Measurements from ENCODE around the gene LGR5. TPM values are rescaled to one million over a fixed set of nuclear protein-coding genes. Genes with fewer than 3 reads are reported as not detected.

The LGR5 gene
- total RNA-seq, 1 donor from 2014 or later = 1.5 TPM

- no peak for TF ChIP-seq CTCF (IDR thresholded peaks at IDR 0.05)
- H3K27ac ChIP-seq = no peak overlapping the region
- H3K4me1 ChIP-seq = no peaks in the 10 kb centered on the region
- no peak overlapping the region for H3K4me3 ChIP-seq
- H3K36me3 ChIP-seq = no peaks in the 10 kb centered on the region
- no peak for DNase-seq (ENCODE audit: low spot score in 2 of 2)
- no peaks in the 10 kb centered on the region for H3K27me3 ChIP-seq
- no peaks in the 10 kb centered on the region for H3K9me3 ChIP-seq
- intact Hi-C loops (cut with DNase I) = no loop called here
Measured at GRCh38 chr12:71538807-71539206, 99.2 kb downstream of the LGR5 start.

GRCh38 chr12:71541583-71541982, 102.0 kb downstream of the LGR5 start:
- DNase-seq (ENCODE audit: low spot score in 2 of 2) = no peak
- H3K27ac ChIP-seq = no peak overlapping the region
- H3K4me1 ChIP-seq = no peaks in the 10 kb centered on the region
- TF ChIP-seq CTCF (IDR thresholded peaks at IDR 0.05) = no peak
- H3K4me3 ChIP-seq = no peak overlapping the region
- no peaks in the 10 kb centered on the region for H3K36me3 ChIP-seq
- H3K27me3 ChIP-seq = no peaks in the 10 kb centered on the region
- H3K9me3 ChIP-seq = no peaks in the 10 kb centered on the region
- intact Hi-C loops (cut with DNase I) = no loop called here

DNA sequence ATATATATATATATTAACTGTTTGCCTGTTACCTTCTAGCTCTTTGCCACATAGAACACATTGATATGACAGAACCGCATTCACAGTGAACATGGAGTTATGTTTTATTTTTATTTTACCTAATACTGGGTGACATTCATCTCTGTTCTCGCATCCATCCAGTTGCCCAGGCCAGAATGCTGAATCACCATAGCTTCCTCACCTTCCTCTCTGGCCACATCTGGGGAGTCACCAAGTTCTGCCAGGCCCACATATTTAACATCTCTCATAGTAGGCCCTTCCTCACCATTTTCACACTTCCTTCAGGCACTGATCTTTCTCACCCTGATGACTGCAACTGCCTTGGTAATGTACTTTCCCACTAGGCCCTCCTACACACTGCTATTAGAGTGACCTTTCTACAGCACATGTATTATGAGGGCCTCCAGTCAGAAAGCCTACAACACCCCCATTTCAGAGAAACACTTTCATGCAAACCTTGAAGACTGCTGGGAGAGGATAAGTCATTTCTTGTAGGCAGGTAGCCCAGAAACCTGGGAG, 106.8 kb downstream of the LGR5 start:
- H3K4me3 ChIP-seq = no peak overlapping the region
- no peaks in the 10 kb centered on the region for H3K27me3 ChIP-seq
- DNase-seq (ENCODE audit: low spot score in 2 of 2) = no peak
- no peak overlapping the region for H3K27ac ChIP-seq
- H3K9me3 ChIP-seq = no peaks in the 10 kb centered on the region
- intact Hi-C loops (cut with DNase I) = no loop called here
- no peak for TF ChIP-seq CTCF (IDR thresholded peaks at IDR 0.05)
- no peaks in the 10 kb centered on the region for H3K4me1 ChIP-seq
- no peaks in the 10 kb centered on the region for H3K36me3 ChIP-seq

- no peak for TF ChIP-seq CTCF (IDR thresholded peaks at IDR 0.05)
- no peaks in the 10 kb centered on the region for H3K4me1 ChIP-seq
- intact Hi-C loops (cut with DNase I) = no loop called here
- H3K4me3 ChIP-seq = no peak overlapping the region
- no peak overlapping the region for H3K27ac ChIP-seq
- H3K9me3 ChIP-seq = no peaks in the 10 kb centered on the region
- H3K36me3 ChIP-seq = no peaks in the 10 kb centered on the region
- no peaks in the 10 kb centered on the region for H3K27me3 ChIP-seq
- no peak for DNase-seq (ENCODE audit: low spot score in 2 of 2)
Measured at GRCh38 chr12:71548893-71549292, 109.3 kb downstream of the LGR5 start.

DNA sequence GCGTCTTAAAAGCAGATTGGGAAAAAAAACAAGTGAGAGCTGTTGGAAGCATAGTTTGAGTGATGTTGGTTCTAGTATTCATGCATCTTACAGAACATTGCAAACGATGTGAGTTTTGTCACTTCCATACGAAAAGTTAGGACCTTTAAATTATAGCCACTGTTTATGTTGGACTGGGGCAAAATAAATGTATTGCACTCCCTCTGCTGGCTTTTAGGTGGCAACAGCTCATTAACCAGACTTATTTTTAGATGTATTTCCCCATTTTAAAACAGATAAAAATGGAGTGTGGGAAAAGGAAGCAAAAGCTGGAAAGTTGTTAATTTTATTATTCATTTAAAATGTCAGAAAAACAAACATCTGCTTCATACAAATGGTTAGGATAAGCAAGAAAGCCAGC, 111.9 kb downstream of the LGR5 start:
- intact Hi-C loops (cut with DNase I) = loop anchor here (1.0 kb wide), 1 partner anchor 135 kb away; no protein-coding TSS in a partner anchor
- no peak for DNase-seq (ENCODE audit: low spot score in 2 of 2)
- no peaks in the 10 kb centered on the region for H3K27me3 ChIP-seq
- H3K4me1 ChIP-seq = no peaks in the 10 kb centered on the region
- H3K36me3 ChIP-seq = no peaks in the 10 kb centered on the region
- TF ChIP-seq CTCF (IDR thresholded peaks at IDR 0.05) = peak in 2 of 3 experiments; percentile 20 to 35
- no peak overlapping the region for H3K27ac ChIP-seq
- H3K4me3 ChIP-seq = no peak overlapping the region
- H3K9me3 ChIP-seq = no peaks in the 10 kb centered on the region

All from ascending aorta (tissue), 2 donors.